HG02870 (cell line): ENCODE data around the gene NF1.
"Not testable (repeated sequence)": the region's sequence is repeated elsewhere in the genome, so short reads cannot be mapped to it uniquely, and the experiment has no call there.

Experiments
- ATAC-seq: cut with Tn5 transposase; IDR thresholded peaks from one replicate; pipeline ENCODE4 v1.9.1; 2021; ENCODE audit warnings: mild to moderate bottlenecking, moderate library complexity; ENCODE audit not compliant: unreplicated experiment

The NF1 gene

GRCh38 chr17:31172388-31172787 is 77.6 kb downstream of the NF1 start:
- ATAC-seq: no peak

GRCh38 chr17:31174215-31174614 is 79.4 kb downstream of the NF1 start:
- no peak for ATAC-seq

- ATAC-seq: no peak
Measured at GRCh38 chr17:31175237-31175636, 80.5 kb downstream of the NF1 start.

- ATAC-seq: not testable (repeated sequence)
Measured at GRCh38 chr17:31176143-31176542, 81.4 kb downstream of the NF1 start.

- not testable (repeated sequence) for ATAC-seq
Measured at GRCh38 chr17:31178951-31179350, 84.2 kb downstream of the NF1 start.

GRCh38 chr17:31195305-31195704 is 100.5 kb downstream of the NF1 start:
- ATAC-seq: no peak

- ATAC-seq: no peak
Measured at GRCh38 chr17:31198026-31198425, 103.2 kb downstream of the NF1 start.

- ATAC-seq: not testable (repeated sequence)
Measured at GRCh38 chr17:31198666-31199065, 103.9 kb downstream of the NF1 start.

GRCh38 chr17:31200287-31200686 is 105.5 kb downstream of the NF1 start:
- no peak for ATAC-seq

- ATAC-seq: no peak
Measured at GRCh38 chr17:31202968-31203367, 108.2 kb downstream of the NF1 start.

- no peak for ATAC-seq
Measured at GRCh38 chr17:31211352-31212012, 116.7 kb downstream of the NF1 start.

- no peak for ATAC-seq
Measured at GRCh38 chr17:31216031-31216751, 121.4 kb downstream of the NF1 start.

- no peak for ATAC-seq
Measured at GRCh38 chr17:31224366-31224765, 129.6 kb downstream of the NF1 start.

GRCh38 chr17:31225831-31226230 is 131.1 kb downstream of the NF1 start:
- no peak for ATAC-seq

GRCh38 chr17:31226373-31226772 is 131.6 kb downstream of the NF1 start:
- ATAC-seq: no peak

- ATAC-seq: no peak
Measured at GRCh38 chr17:31226950-31227349, 132.2 kb downstream of the NF1 start.

- no peak for ATAC-seq
Measured at GRCh38 chr17:31231852-31232251, 137.1 kb downstream of the NF1 start.

- ATAC-seq: no peak
Measured at GRCh38 chr17:31235110-31235509, 140.3 kb downstream of the NF1 start.

GRCh38 chr17:31236137-31236536 is 141.4 kb downstream of the NF1 start:
- no peak for ATAC-seq

- no peak for ATAC-seq
Measured at GRCh38 chr17:31236712-31237111, 141.9 kb downstream of the NF1 start.

- ATAC-seq: no peak
Measured at GRCh38 chr17:31241116-31241515, 146.3 kb downstream of the NF1 start.

GRCh38 chr17:31248986-31249834 is 154.4 kb downstream of the NF1 start:
- no peak for ATAC-seq
